GM23338 (cell line): ENCODE measurements around the gene CDH8.

Experiments used
- EZH2 ChIP-seq: fragments of 200-600 bp; sonication (generic); IDR thresholded peaks from one replicate; pipeline ENCODE4 v1.8.0; 2017; ENCODE audit warnings: antibody characterized with exemption, mild to moderate bottlenecking, low read depth; ENCODE audit not compliant: unreplicated experiment
- EZH2phosphoT487 ChIP-seq: fragments of 200-600 bp; sonication (generic); IDR thresholded peaks from one replicate; pipeline ENCODE4 v1.8.1; 2018; ENCODE audit warnings: antibody characterized with exemption; ENCODE audit not compliant: unreplicated experiment
- TF ChIP-seq, protein P1 (sequence below), 2 experiments: fragments of 200-600 bp in 1 of 2; sonication (generic) in 1 of 2; conservative IDR thresholded peaks; 2 replicates each; pipeline versions ENCODE4 v1.5.1 to v1.6.1; 2016 to 2017; ENCODE audit warnings: antibody characterized with exemption in 2 of 2, low read depth in 2 of 2, mild to moderate bottlenecking in 2 of 2, moderate library complexity in 1 of 2

- TF ChIP-seq, protein P1, sequence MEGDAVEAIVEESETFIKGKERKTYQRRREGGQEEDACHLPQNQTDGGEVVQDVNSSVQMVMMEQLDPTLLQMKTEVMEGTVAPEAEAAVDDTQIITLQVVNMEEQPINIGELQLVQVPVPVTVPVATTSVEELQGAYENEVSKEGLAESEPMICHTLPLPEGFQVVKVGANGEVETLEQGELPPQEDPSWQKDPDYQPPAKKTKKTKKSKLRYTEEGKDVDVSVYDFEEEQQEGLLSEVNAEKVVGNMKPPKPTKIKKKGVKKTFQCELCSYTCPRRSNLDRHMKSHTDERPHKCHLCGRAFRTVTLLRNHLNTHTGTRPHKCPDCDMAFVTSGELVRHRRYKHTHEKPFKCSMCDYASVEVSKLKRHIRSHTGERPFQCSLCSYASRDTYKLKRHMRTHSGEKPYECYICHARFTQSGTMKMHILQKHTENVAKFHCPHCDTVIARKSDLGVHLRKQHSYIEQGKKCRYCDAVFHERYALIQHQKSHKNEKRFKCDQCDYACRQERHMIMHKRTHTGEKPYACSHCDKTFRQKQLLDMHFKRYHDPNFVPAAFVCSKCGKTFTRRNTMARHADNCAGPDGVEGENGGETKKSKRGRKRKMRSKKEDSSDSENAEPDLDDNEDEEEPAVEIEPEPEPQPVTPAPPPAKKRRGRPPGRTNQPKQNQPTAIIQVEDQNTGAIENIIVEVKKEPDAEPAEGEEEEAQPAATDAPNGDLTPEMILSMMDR (conservative IDR thresholded peaks at IDR 0.05; ENCODE audit: low read depth in 2 of 2) = no peak
- no peak for TF ChIP-seq EZH2
- no peak for TF ChIP-seq EZH2phosphoT487
These were observed 359.5 kb downstream of the CDH8 start for GRCh38 chr16:61676740-61677139.
